Naive B cell (primary cell): ENCODE data around the gene ARAP1. TPM values are rescaled to one million over a fixed set of nuclear protein-coding genes. Genes with fewer than 3 reads are reported as not detected.
A peak's percentile ranks its signal among the peaks of the same experiment; 100 is the strongest.

Experiments
- ATAC-seq, 2 donors: fragments of 150-1000 bp; cut with Tn5 transposase; 2 replicates each; pipeline ENCODE4 v1.10.0; 2021; ENCODE audit warnings: low read depth in 2 of 2, mild to moderate bottlenecking in 2 of 2, moderate library complexity in 2 of 2
- DNase-seq: peaks from one replicate; pipeline ENCODE4 v3.0.0; 2022
- H3K27ac Mint-ChIP-seq, 6 donors: one replicate each; pipeline ENCODE4 v1.8.0; 2020 to 2022; ENCODE audit warnings: mild to moderate bottlenecking in 6 of 6, mixed read lengths in 6 of 6, moderate library complexity in 5 of 6, inconsistent platforms in 2 of 6
- H3K27me3 Mint-ChIP-seq, 3 donors: one replicate each; pipeline ENCODE4 v1.8.0; 2021 to 2022; ENCODE audit warnings: mixed read lengths in 3 of 3, mild to moderate bottlenecking in 1 of 3
- H3K36me3 Mint-ChIP-seq, 2 donors: one replicate each; pipeline ENCODE4 v1.8.0; 2020 to 2022; ENCODE audit warnings: mixed read lengths in 2 of 2, inconsistent platforms in 1 of 2, mild to moderate bottlenecking in 1 of 2
- H3K4me1 Mint-ChIP-seq, 3 donors: one replicate each; pipeline ENCODE4 v1.8.0; 2020 to 2022; ENCODE audit warnings: mixed read lengths in 3 of 3, inconsistent platforms in 1 of 3, mild to moderate bottlenecking in 1 of 3, moderate library complexity in 1 of 3
- H3K4me3 Mint-ChIP-seq, 8 donors: one replicate each; pipeline ENCODE4 v1.8.0; 2020 to 2022; ENCODE audit warnings: mild to moderate bottlenecking in 8 of 8, mixed read lengths in 8 of 8, moderate library complexity in 8 of 8, inconsistent platforms in 2 of 8
- H3K9me3 Mint-ChIP-seq, 7 donors: one replicate each; pipeline ENCODE4 v1.8.0; 2020 to 2022; ENCODE audit warnings: mixed read lengths in 7 of 7, mild to moderate bottlenecking in 5 of 7, inconsistent platforms in 2 of 7, moderate library complexity in 1 of 7
- polyA plus RNA-seq, 6 donors: library from polyadenylated mRNA; unstranded; fragments of 300-500 nt; fragmentation: Illumina TruSeq; gene quantifications; one replicate each; pipeline ENCODE4 v1.2.3, GENCODE V29; 2021; ENCODE audit warnings: low read depth in 6 of 6

The ARAP1 gene
- polyA plus RNA-seq, 6 donors from 2014 or later: 3.3 to 30.2 (median 14.0) TPM

GRCh38 chr11:72692498-72693237 is 59.5 kb downstream of the ARAP1 start:
- Mint-ChIP-seq H3K27me3 (no peaks in the 10 kb centered on the region), H3K4me3 (peak overlapping the region in 1 of 8 donors; percentile 78), H3K27ac (peak overlapping the region in 3 of 6 donors; percentile 73 to 83 (median 75)), H3K4me1 (peaks cover 0 to 23% (median 0%) of the 10 kb centered on the region in 3 donors), H3K9me3 (no peaks in the 10 kb centered on the region), H3K36me3 (peaks cover 5 to 47% of the 10 kb centered on the region in 2 donors)
- ATAC-seq: no peak
- DNase-seq: no peak

GRCh38 chr11:72690166-72690565 is 62.0 kb downstream of the ARAP1 start:
- no peak for ATAC-seq
- Mint-ChIP-seq H3K4me3 (no peak overlapping the region), H3K4me1 (peaks cover 0 to 20% (median 0%) of the 10 kb centered on the region in 3 donors), H3K9me3 (no peaks in the 10 kb centered on the region), H3K27ac (peak overlapping the region in 3 of 6 donors; percentile 24 to 82 (median 80)), H3K36me3 (peaks cover 4 to 41% of the 10 kb centered on the region in 2 donors), H3K27me3 (no peaks in the 10 kb centered on the region)
- DNase-seq: no peak

DNA sequence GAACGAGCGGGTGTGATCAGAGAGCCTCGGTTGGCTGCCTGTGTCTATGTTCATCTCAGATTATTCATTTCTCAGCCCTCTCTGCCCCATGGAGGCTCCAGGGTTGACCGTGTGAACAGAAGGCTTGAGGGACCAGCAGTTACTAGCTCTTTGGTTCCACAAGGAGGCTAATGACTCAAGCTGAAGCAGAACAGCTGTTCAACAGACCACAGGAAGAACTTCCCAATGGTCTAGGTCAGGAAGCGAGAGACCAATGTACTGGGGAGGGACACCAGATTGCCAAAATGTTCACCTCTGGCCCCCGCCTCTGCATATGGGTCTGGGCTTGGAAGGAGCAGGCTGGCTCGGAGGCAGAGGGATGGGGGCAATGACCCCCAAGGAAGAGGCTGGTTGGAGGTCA is 63.3 kb downstream of the ARAP1 start:
- H3K36me3 Mint-ChIP-seq: peaks cover 4 to 30% of the 10 kb centered on the region in 2 donors
- no peak overlapping the region for H3K27ac Mint-ChIP-seq
- peaks cover 0 to 13% (median 5%) of the 10 kb centered on the region in 3 donors for H3K4me1 Mint-ChIP-seq
- ATAC-seq (no peak), DNase-seq (no peak)
- no peaks in the 10 kb centered on the region for H3K27me3 Mint-ChIP-seq
- H3K4me3 Mint-ChIP-seq: no peak overlapping the region
- H3K9me3 Mint-ChIP-seq: no peaks in the 10 kb centered on the region

DNA sequence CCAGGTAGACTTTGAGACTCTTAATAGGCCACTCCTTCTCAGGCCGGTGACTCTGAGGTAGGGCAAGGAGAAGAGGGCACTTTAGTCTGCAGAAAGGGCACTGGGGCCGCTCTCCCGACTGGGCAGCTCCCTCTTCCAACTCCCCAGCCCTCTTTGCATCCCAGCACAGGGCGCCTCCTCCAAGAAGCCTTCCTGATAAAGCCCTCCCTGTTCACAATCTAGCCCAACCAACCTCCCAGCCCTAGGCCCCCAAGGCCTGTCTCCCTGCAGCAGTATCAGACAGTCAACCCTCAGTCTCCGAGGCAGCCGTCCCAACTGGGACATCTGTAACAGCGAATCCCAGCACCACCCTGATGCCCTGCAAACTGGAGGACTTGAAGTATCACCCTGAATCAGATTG is 63.7 kb downstream of the ARAP1 start:
- peak overlapping the region in 4 of 6 donors; percentile 24 to 77 (median 50) for H3K27ac Mint-ChIP-seq
- H3K36me3 Mint-ChIP-seq: peaks cover 4 to 28% of the 10 kb centered on the region in 2 donors
- peaks cover 0 to 17% (median 9%) of the 10 kb centered on the region in 3 donors for H3K4me1 Mint-ChIP-seq
- ATAC-seq (no peak), DNase-seq (no peak)
- H3K27me3 Mint-ChIP-seq: no peaks in the 10 kb centered on the region
- no peak overlapping the region for H3K4me3 Mint-ChIP-seq
- no peaks in the 10 kb centered on the region for H3K9me3 Mint-ChIP-seq

- H3K9me3 Mint-ChIP-seq: no peaks in the 10 kb centered on the region
- H3K27me3 Mint-ChIP-seq: no peaks in the 10 kb centered on the region
- H3K27ac Mint-ChIP-seq: peak overlapping the region in 3 of 6 donors; percentile 16 to 72 (median 67)
- ATAC-seq (no peak), DNase-seq (no peak)
- H3K4me1 Mint-ChIP-seq: peaks cover 0 to 14% (median 12%) of the 10 kb centered on the region in 3 donors
- H3K36me3 Mint-ChIP-seq: peaks cover 4 to 20% of the 10 kb centered on the region in 2 donors
- H3K4me3 Mint-ChIP-seq: no peak overlapping the region
Observed at GRCh38 chr11:72687326-72687725, 64.9 kb downstream of the ARAP1 start.

GRCh38 chr11:72686639-72687220 is 65.5 kb downstream of the ARAP1 start:
- H3K27me3 Mint-ChIP-seq: no peaks in the 10 kb centered on the region
- no peak for ATAC-seq
- H3K36me3 Mint-ChIP-seq: peaks cover 4 to 19% of the 10 kb centered on the region in 2 donors
- H3K27ac Mint-ChIP-seq: peak overlapping the region in 2 of 6 donors; percentile 16 to 88
- no peak overlapping the region for H3K4me3 Mint-ChIP-seq
- no peaks in the 10 kb centered on the region for H3K9me3 Mint-ChIP-seq
- peaks cover 0 to 17% (median 17%) of the 10 kb centered on the region in 3 donors for H3K4me1 Mint-ChIP-seq
- no peak for DNase-seq

DNA sequence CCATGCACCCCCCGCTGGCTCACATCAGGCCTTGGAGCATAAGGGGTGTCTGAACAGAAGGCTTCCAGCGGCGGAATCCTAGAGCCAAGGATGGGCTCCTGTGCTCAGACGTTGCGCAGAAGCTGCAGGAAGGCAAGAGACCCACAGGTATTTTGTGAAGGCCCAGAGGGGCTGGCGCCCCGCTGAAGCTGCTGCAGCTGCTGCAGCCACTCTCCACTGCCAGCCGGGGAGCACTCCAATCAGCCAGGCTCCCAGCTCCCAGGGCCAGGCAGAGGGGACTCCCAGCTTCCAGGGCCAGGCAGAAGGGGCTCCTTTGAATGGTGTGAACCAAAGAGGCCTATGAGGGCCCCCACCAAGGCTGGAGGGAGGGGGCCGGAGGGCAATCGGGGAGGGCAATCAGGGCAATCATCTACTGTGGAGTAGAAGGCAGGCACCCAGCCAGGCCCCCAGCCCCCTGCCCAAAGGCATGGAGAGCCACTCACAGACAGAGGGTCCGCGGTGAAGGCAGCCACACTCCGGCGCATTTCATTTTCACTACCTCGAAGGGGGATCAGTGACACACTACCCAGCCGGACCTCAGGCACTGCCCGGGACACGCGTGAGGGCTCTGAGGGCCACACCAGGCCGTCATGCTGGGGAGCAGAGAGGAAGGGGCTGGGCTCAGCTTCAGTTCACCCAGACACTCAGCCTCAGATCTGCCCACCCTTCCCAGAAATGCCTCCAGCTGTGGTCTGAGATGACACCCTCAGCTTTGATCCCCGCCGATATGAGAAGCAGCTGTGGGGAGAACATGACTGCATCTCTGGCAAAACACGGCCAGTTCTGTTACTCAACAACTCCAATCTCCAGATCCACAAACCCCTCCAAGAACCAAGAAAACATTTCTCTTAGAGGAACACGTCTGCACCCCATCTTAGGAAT is 66.4 kb downstream of the ARAP1 start:
- Mint-ChIP-seq H3K27me3 (no peaks in the 10 kb centered on the region), H3K9me3 (no peaks in the 10 kb centered on the region), H3K27ac (peak overlapping the region in 1 of 6 donors; percentile 88), H3K36me3 (peaks cover 4 to 10% of the 10 kb centered on the region in 2 donors), H3K4me1 (peaks cover 0 to 23% (median 22%) of the 10 kb centered on the region in 3 donors), H3K4me3 (no peak overlapping the region)
- no peak for ATAC-seq
- DNase-seq: no peak

DNA sequence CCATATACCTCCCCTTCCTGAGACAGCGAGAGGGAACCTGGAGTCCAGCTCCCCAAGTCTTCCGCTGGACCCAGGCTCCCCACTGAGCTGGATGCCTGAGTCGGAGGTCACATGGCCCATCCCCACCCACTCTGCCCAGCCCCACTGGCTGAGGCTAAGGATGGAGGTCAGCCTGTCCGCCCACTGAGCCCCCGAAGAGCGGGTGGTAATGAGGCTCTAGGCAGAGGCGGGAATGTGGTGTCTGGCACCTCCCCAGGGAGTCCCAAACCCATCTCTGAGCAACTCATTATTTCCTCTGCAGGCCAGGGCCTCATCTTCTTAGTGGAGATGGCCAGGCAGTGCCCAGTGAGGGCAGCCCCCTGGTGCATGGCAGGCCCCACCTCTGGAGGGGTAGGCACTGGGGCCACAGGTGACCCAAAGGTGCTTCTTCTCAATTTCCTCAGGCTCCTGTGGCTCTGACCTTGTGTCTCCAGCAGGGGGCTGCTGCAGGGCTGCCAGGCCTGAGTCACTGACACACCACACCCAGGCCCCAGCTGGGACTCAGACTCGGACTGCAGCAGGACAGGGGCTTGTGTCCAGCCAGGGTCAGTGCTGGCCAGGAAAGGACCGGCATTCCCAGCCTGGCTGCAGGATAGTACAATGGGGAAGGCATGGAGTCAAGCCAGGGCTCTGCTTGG is 67.8 kb downstream of the ARAP1 start:
- peak; percentile 24 for DNase-seq
- H3K36me3 Mint-ChIP-seq: peaks cover 1 to 4% of the 10 kb centered on the region in 2 donors
- H3K4me1 Mint-ChIP-seq: peaks cover 8 to 28% (median 21%) of the 10 kb centered on the region in 3 donors
- H3K27ac Mint-ChIP-seq: no peak overlapping the region
- H3K27me3 Mint-ChIP-seq: no peaks in the 10 kb centered on the region
- H3K9me3 Mint-ChIP-seq: no peaks in the 10 kb centered on the region
- peak; percentile 72 to 82 for ATAC-seq
- H3K4me3 Mint-ChIP-seq: no peak overlapping the region

GRCh38 chr11:72683782-72684200 is 68.4 kb downstream of the ARAP1 start:
- Mint-ChIP-seq H3K27ac (peak overlapping the region in 1 of 6 donors; percentile 80), H3K4me1 (peaks cover 11 to 33% (median 25%) of the 10 kb centered on the region in 3 donors), H3K9me3 (no peaks in the 10 kb centered on the region), H3K27me3 (no peaks in the 10 kb centered on the region), H3K4me3 (no peak overlapping the region), H3K36me3 (peaks cover 0 to 4% of the 10 kb centered on the region in 2 donors)
- peak; percentile 61 to 70 for ATAC-seq
- peak; percentile 56 for DNase-seq

DNA sequence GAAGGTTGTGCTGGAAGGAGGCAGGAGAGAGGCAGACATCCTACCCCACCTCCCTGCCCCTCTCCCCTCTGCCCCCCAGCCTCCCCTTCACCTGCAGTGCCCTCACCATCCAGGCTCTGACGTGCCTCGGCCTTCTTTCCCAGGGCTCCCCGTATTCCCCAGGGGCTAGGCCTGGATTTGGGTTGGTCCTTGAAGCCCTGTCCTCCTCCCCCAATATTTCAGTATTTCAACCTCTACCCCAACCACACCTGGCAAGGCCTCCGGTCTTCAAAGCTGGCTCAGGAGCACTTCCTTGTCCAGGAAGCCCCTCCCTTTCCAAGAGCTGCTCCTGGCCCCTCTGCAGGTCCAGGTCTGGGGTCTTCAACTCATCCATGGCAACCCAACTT is 69.4 kb downstream of the ARAP1 start:
- no peak for ATAC-seq
- Mint-ChIP-seq H3K27ac (peak overlapping the region in 2 of 6 donors; percentile 47 to 69), H3K4me1 (peaks cover 14 to 33% (median 29%) of the 10 kb centered on the region in 3 donors), H3K9me3 (no peaks in the 10 kb centered on the region), H3K27me3 (no peaks in the 10 kb centered on the region), H3K36me3 (peaks cover 0 to 4% of the 10 kb centered on the region in 2 donors), H3K4me3 (no peak overlapping the region)
- no peak for DNase-seq

DNA sequence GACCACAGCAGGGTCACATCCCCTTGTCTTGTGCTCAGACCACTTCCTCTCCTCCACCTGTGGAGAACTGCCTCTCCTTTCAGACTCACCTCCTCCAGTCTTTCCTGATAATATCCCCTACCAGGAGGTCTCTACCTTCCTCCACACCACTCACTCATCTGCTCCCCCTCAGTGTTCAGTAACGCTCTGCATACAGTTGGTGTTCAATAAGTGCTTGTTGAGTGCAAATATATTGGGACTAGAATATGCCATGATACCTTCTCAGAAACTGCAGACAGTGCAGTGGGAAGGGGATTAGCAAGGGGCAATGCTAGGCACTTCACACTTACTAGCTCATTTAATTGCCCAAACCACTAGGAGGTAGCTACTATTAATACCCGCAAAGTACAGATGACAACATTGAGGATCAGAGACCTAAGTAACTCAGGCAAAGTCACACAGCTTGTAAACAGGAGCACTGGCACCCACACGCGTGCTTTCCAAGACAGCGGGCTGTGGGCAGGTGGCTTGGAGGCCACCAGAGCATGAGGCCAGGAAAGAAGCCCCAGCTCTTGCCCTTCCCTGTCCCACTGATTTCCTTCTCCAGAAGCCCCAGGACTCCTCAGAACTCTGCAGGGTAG is 69.9 kb downstream of the ARAP1 start:
- Mint-ChIP-seq H3K36me3 (peaks cover 0 to 4% of the 10 kb centered on the region in 2 donors), H3K9me3 (no peaks in the 10 kb centered on the region), H3K4me1 (peaks cover 14 to 34% (median 30%) of the 10 kb centered on the region in 3 donors), H3K4me3 (peak overlapping the region in 1 of 8 donors; percentile 30), H3K27me3 (peaks cover 0 to 1% (median 0%) of the 10 kb centered on the region in 3 donors), H3K27ac (peak overlapping the region in 3 of 6 donors; percentile 25 to 87 (median 65))
- DNase-seq (no peak), ATAC-seq (no peak)
